ENCODE data around the gene AMD1.

GRCh38 chr6:110877569-110877968 is 3.0 kb downstream of the AMD1 start:
- no peak for TF ChIP-seq CTCF (IDR thresholded peaks at IDR 0.05)
- no peak for TF ChIP-seq POLR2A (IDR thresholded peaks at IDR 0.05)
